Activated CD4-positive, CD25-positive, alpha-beta regulatory T cell treated with anti-CD3 and anti-CD28 coated beads, Interleukin-2, amount 50 U/mL, for 16 hours (primary cell): ENCODE measurements around the gene ABHD16A.
"Not testable (repeated sequence)": the region's sequence is repeated elsewhere in the genome, so short reads cannot be mapped to it uniquely, and the experiment has no call there.

Source experiments
- DNase-seq: peaks from one replicate; pipeline ENCODE4 v3.0.0-alpha.2; 2020; ENCODE audit warnings: low read depth, low spot score

Gene ABHD16A

GRCh38 chr6:31715022-31715958 lies 12.2 kb upstream of the ABHD16A start, which contains the start of gene LY6G6D:
LY6G6D (plus strand) TSS chr6:31715348; CDS start chr6:31715356, 8 bp downstream.
- no peak for DNase-seq

- no peak for DNase-seq
Measured at GRCh38 chr6:31713991-31714684, 11.0 kb upstream of the ABHD16A start.

GRCh38 chr6:31713465-31713864 lies 10.3 kb upstream of the ABHD16A start:
- DNase-seq = no peak

- DNase-seq = no peak
Measured at GRCh38 chr6:31712296-31712695, 9.2 kb upstream of the ABHD16A start.

GRCh38 chr6:31711233-31711632 lies 8.1 kb upstream of the ABHD16A start:
- DNase-seq = no peak

GRCh38 chr6:31710523-31711219 lies 7.5 kb upstream of the ABHD16A start:
- DNase-seq = no peak

GRCh38 chr6:31709157-31709556 lies 6.0 kb upstream of the ABHD16A start:
- DNase-seq = not testable (repeated sequence)

- DNase-seq = no peak
Measured at GRCh38 chr6:31708224-31708623, 5.1 kb upstream of the ABHD16A start.

- DNase-seq = no peak
Measured at GRCh38 chr6:31707701-31708100, 4.6 kb upstream of the ABHD16A start.

GRCh38 chr6:31706599-31706998 lies 3.5 kb upstream of the ABHD16A start, which contains the start of gene LY6G6F:
LY6G6F (plus strand) TSS chr6:31706866; CDS start chr6:31706907, 41 bp downstream.
- DNase-seq = no peak

- no peak for DNase-seq
Measured at GRCh38 chr6:31705931-31706330, 2.8 kb upstream of the ABHD16A start.

- DNase-seq = no peak
Measured at GRCh38 chr6:31702405-31702818, 712 bp downstream of the ABHD16A start.

GRCh38 chr6:31701666-31702404 lies 1.3 kb downstream of the ABHD16A start:
- DNase-seq = no peak

GRCh38 chr6:31700740-31701401 lies 2.3 kb downstream of the ABHD16A start:
- DNase-seq = no peak

- DNase-seq = no peak
Measured at GRCh38 chr6:31697555-31697954, 5.6 kb downstream of the ABHD16A start.

GRCh38 chr6:31693535-31693934 lies 9.6 kb downstream of the ABHD16A start:
- DNase-seq = no peak

- DNase-seq = no peak
Measured at GRCh38 chr6:31692886-31693285, 10.2 kb downstream of the ABHD16A start.

- DNase-seq = no peak
Measured at GRCh38 chr6:31692353-31692752, 10.8 kb downstream of the ABHD16A start.

- DNase-seq = no peak
Measured at GRCh38 chr6:31691564-31692108, 11.5 kb downstream of the ABHD16A start.

GRCh38 chr6:31691078-31691463 lies 12.1 kb downstream of the ABHD16A start:
- no peak for DNase-seq
